ENCODE measurements around the gene NCF4.

DNA sequence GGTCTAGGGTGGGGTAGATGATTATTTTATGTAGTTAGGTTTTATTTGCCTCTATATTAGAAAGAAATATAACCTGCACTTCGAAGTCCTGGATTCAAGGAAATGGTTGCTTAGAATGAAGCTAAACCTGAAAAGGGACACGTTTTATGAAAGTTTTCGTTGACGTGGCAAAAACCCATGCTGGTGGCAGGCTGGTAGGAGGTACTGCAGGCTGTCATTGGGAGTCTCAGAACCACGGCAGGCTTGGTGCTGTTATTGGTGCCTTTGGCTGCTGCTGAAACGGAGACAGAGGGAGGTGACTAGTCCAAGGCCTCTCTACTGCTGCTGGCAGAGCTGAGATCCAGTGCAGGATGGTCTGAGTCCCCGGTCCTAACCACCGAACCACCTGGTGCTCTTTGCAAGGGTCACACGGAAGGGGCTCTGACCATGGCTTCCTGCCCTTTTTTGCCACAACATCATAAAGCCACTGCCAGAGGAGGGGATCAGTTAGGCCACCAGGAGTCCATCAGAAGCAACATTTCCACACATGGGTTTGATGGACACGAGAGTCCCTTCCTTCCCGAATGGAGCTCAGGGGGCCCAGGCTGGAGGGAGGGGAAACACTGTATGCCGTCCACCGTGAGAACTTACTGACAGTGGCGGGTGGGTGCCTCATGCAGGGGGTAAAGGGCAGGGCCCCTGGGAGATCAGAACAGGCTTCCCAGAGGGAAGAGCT lies 66.1 kb downstream of the NCF4 start:
- TF ChIP-seq POLR2A (IDR thresholded peaks at IDR 0.05; ENCODE audit: low read depth, low read length) (no peak), TAF1 (IDR thresholded peaks at IDR 0.05; ENCODE audit: borderline replicate concordance, low read depth, low read length) (no peak)
